Inferior parietal cortex (tissue), 1 donor: ENCODE measurements around the gene TRPC4.

ENCODE experiments used
- DNase-seq: peaks from one replicate; pipeline ENCODE4 v3.0.0-alpha.2; 2016; ENCODE audit errors: extremely low spot score

Gene TRPC4

GRCh38 chr13:37657956-37658355, 211.6 kb downstream of the TRPC4 start:
- no peak for DNase-seq

- DNase-seq: no peak
Observed at GRCh38 chr13:37657134-37657533, 212.4 kb downstream of the TRPC4 start.

GRCh38 chr13:37656247-37656940, 213.2 kb downstream of the TRPC4 start:
- DNase-seq: no peak

- no peak for DNase-seq
Observed at GRCh38 chr13:37652596-37652995, 217.0 kb downstream of the TRPC4 start.

- no peak for DNase-seq
Observed at GRCh38 chr13:37651891-37652290, 217.7 kb downstream of the TRPC4 start.

- DNase-seq: no peak
Observed at GRCh38 chr13:37648609-37649008, 221.0 kb downstream of the TRPC4 start.

- DNase-seq: no peak
Observed at GRCh38 chr13:37647031-37647650, 222.4 kb downstream of the TRPC4 start.

- no peak for DNase-seq
Observed at GRCh38 chr13:37646531-37646930, 223.0 kb downstream of the TRPC4 start.

- no peak for DNase-seq
Observed at GRCh38 chr13:37645181-37645740, 224.3 kb downstream of the TRPC4 start.

GRCh38 chr13:37641391-37641790, 228.2 kb downstream of the TRPC4 start:
- DNase-seq: no peak

GRCh38 chr13:37640499-37640898, 229.1 kb downstream of the TRPC4 start:
- peak; percentile 43 for DNase-seq

- DNase-seq: no peak
Observed at GRCh38 chr13:37636701-37637100, 232.9 kb downstream of the TRPC4 start.

GRCh38 chr13:37632294-37632693, 237.3 kb downstream of the TRPC4 start:
- DNase-seq: no peak

GRCh38 chr13:37627428-37627827, 242.1 kb downstream of the TRPC4 start:
- no peak for DNase-seq

- no peak for DNase-seq
Observed at GRCh38 chr13:37621811-37622361, 247.7 kb downstream of the TRPC4 start.

GRCh38 chr13:37618554-37618953, 251.0 kb downstream of the TRPC4 start:
- DNase-seq: no peak

GRCh38 chr13:37617173-37617572, 252.4 kb downstream of the TRPC4 start:
- DNase-seq: no peak

- no peak for DNase-seq
Observed at GRCh38 chr13:37616131-37616530, 253.4 kb downstream of the TRPC4 start.

- DNase-seq: no peak
Observed at GRCh38 chr13:37615276-37615675, 254.3 kb downstream of the TRPC4 start.

- no peak for DNase-seq
Observed at GRCh38 chr13:37613638-37614037, 255.9 kb downstream of the TRPC4 start.

- DNase-seq: no peak
Observed at GRCh38 chr13:37613236-37613635, 256.3 kb downstream of the TRPC4 start.

GRCh38 chr13:37608750-37609339, 260.7 kb downstream of the TRPC4 start:
- DNase-seq: no peak
